WTC11 (cell line): Measurements from ENCODE around the gene ANKS6. TPM values are rescaled to one million over a fixed set of nuclear protein-coding genes. Genes with fewer than 3 reads are reported as not detected.

Experiments
- ATAC-seq: fragments of 200-7000 bp; cut with Tn5 transposase; 2 replicates; pipeline ENCODE4 v1.10.0; 2021; ENCODE audit warnings: mild to moderate bottlenecking, moderate library complexity
- CTCF ChIA-PET: fragments of 300-600 bp; sonication (Branson Sonifier 250); formaldehyde crosslinking; loops from one replicate; lab custom pipeline; 2021; ENCODE audit warnings: antibody characterized with exemption; lab: Charles Lee
- POLR2A ChIA-PET: fragments of 350-600 bp; sonication (Branson Sonifier 250); formaldehyde crosslinking; loops from one replicate; lab custom pipeline; 2021; ENCODE audit warnings: antibody characterized with exemption; lab: Charles Lee
- DNase-seq: peaks from one replicate; pipeline ENCODE4 v3.0.0; 2021; ENCODE audit warnings: low spot score
- H3K27ac Mint-ChIP-seq: 2 replicates; pipeline ENCODE4 v1.8.0; 2021; ENCODE audit warnings: mixed read lengths
- H3K27me3 Mint-ChIP-seq: 2 replicates; pipeline ENCODE4 v1.8.0; 2021; ENCODE audit warnings: low read depth, mild to moderate bottlenecking, moderate library complexity, mixed read lengths
- H3K36me3 Mint-ChIP-seq: 2 replicates; pipeline ENCODE4 v1.8.0; 2021; ENCODE audit warnings: mixed read lengths
- H3K4me1 Mint-ChIP-seq: 2 replicates; pipeline ENCODE4 v1.8.0; 2022; ENCODE audit warnings: mixed read lengths
- H3K4me3 Mint-ChIP-seq: 2 replicates; pipeline ENCODE4 v1.8.0; 2021; ENCODE audit warnings: mild to moderate bottlenecking, moderate library complexity, mixed read lengths
- H3K9me3 Mint-ChIP-seq: 2 replicates; pipeline ENCODE4 v1.8.0; 2021; ENCODE audit warnings: mixed read lengths
- CREM ChIP-seq: sonication (generic); formaldehyde crosslinking; IDR thresholded peaks from 2 replicates; pipeline ENCODE4 v1.8.1; 2022; ENCODE audit warnings: mild to moderate bottlenecking, missing genetic modification reagents, moderate library complexity
- CTCF ChIP-seq: fragments of 200-600 bp; IDR thresholded peaks from 2 replicates; pipeline ENCODE4 v1.8.0; 2022; ENCODE audit warnings: antibody characterized with exemption
- E2F1 ChIP-seq: sonication (generic); formaldehyde crosslinking; IDR thresholded peaks from 2 replicates; pipeline ENCODE4 v1.8.0; 2022; ENCODE audit warnings: mild to moderate bottlenecking, missing genetic modification reagents
- E2F5 ChIP-seq: sonication (generic); formaldehyde crosslinking; IDR thresholded peaks from 2 replicates; pipeline ENCODE4 v1.8.1; 2022; ENCODE audit warnings: mild to moderate bottlenecking, moderate library complexity, missing genetic modification reagents
- GTF2I ChIP-seq: fragments of 250-450 bp; sonication (Bioruptor Pico); conservative IDR thresholded peaks from 2 replicates; pipeline ENCODE4 v1.4.0; 2021; ENCODE audit warnings: mild to moderate bottlenecking
- HMGA2 ChIP-seq: fragments of 250-450 bp; sonication (Bioruptor Pico); IDR thresholded peaks from 2 replicates; pipeline ENCODE4 v1.4.0; 2021; ENCODE audit warnings: mild to moderate bottlenecking, moderate library complexity
- HMGXB4 ChIP-seq: sonication (generic); formaldehyde crosslinking; IDR thresholded peaks from 2 replicates; pipeline ENCODE4 v1.8.1; 2023; ENCODE audit warnings: mild to moderate bottlenecking, moderate library complexity, missing genetic modification reagents
- JAZF1 ChIP-seq: fragments of 250-450 bp; sonication (Bioruptor Pico); IDR thresholded peaks from 2 replicates; pipeline ENCODE4 v1.9.0; 2021; ENCODE audit warnings: moderate library complexity, mild to moderate bottlenecking, inconsistent platforms
- MYBL2 ChIP-seq: sonication (generic); formaldehyde crosslinking; IDR thresholded peaks from 2 replicates; pipeline ENCODE4 v1.8.1; 2023; ENCODE audit warnings: mild to moderate bottlenecking, moderate library complexity, missing genetic modification reagents
- NR1H2 ChIP-seq: sonication (generic); formaldehyde crosslinking; IDR thresholded peaks from 2 replicates; pipeline ENCODE4 v1.9.0; 2021; ENCODE audit warnings: mild to moderate bottlenecking, moderate library complexity, missing genetic modification reagents
- SMAD3 ChIP-seq: sonication (generic); formaldehyde crosslinking; IDR thresholded peaks from 2 replicates; pipeline ENCODE4 v1.8.0; 2022; ENCODE audit warnings: missing genetic modification reagents, mild to moderate bottlenecking, borderline replicate concordance
- STAT6 ChIP-seq: sonication (generic); formaldehyde crosslinking; conservative IDR thresholded peaks from 2 replicates; pipeline ENCODE4 v1.8.1; 2023; ENCODE audit warnings: mild to moderate bottlenecking, low read depth, missing genetic modification reagents, moderate library complexity
- TP53 ChIP-seq: sonication (generic); formaldehyde crosslinking; IDR thresholded peaks from 2 replicates; pipeline ENCODE4 v1.8.1; 2023; ENCODE audit warnings: mild to moderate bottlenecking, missing genetic modification reagents
- ZNF138 ChIP-seq: sonication (generic); formaldehyde crosslinking; conservative IDR thresholded peaks from 2 replicates; pipeline ENCODE4 v1.8.1; 2022; ENCODE audit warnings: mild to moderate bottlenecking, moderate library complexity, missing genetic modification reagents
- total RNA-seq: library from RNA; stranded (reverse); gene quantifications from 3 replicates; pipeline ENCODE4 v1.2.3, GENCODE V29; 2021

Gene ANKS6
- total RNA-seq, 1 experiment from 2014 or later: 65.1 TPM

- H3K27ac Mint-ChIP-seq: no peak overlapping the region
- CTCF ChIA-PET: interaction anchor here (1.3 to 2.9 kb wide), 5 partner anchors 17 to 166 kb away, joined by 3 to 13 read pairs (median 4); no protein-coding TSS in a partner anchor
- peak overlapping the region; percentile 77 for H3K4me3 Mint-ChIP-seq
- peaks cover 30% of the 10 kb centered on the region for H3K27me3 Mint-ChIP-seq
- no peak for DNase-seq
- ATAC-seq: no peak
- H3K36me3 Mint-ChIP-seq: no peaks in the 10 kb centered on the region; the same call in 1 of the 2 replicates
- TF ChIP-seq MYBL2 (CRISPR knock-in tag) (no peak), GTF2I (CRISPR knock-in tag) (no peak)
- H3K9me3 Mint-ChIP-seq: no peaks in the 10 kb centered on the region
- H3K4me1 Mint-ChIP-seq: peaks cover 32% of the 10 kb centered on the region
- POLR2A ChIA-PET: no interaction called here
Observed at GRCh38 chr9:98808875-98809274, 12.5 kb upstream of the ANKS6 start.

GRCh38 chr9:98808411-98808815 is 12.1 kb upstream of the ANKS6 start:
- TF ChIP-seq ZNF138 (CRISPR knock-in tag): no peak
- no peak for TF ChIP-seq NR1H2 (CRISPR knock-in tag)
- TF ChIP-seq JAZF1 (CRISPR knock-in tag): no peak
- no peak for TF ChIP-seq CTCF
- no peak for TF ChIP-seq HMGA2 (CRISPR knock-in tag)
- no peak for TF ChIP-seq SMAD3 (CRISPR knock-in tag)
- no peak for TF ChIP-seq E2F5 (CRISPR knock-in tag)
- Mint-ChIP-seq H3K27me3 (peaks cover 30% of the 10 kb centered on the region), H3K27ac (no peak overlapping the region), H3K4me1 (peaks cover 32% of the 10 kb centered on the region), H3K4me3 (peak overlapping the region; percentile 77), H3K9me3 (no peaks in the 10 kb centered on the region), H3K36me3 (no peaks in the 10 kb centered on the region; the same call in 1 of the 2 replicates)
- ATAC-seq (peak; percentile 11), DNase-seq (no peak)
- CTCF ChIA-PET: interaction anchor here (0.9 to 2.9 kb wide), 7 partner anchors 17 to 190 kb away, joined by 3 to 13 read pairs (median 4); no protein-coding TSS in a partner anchor
- POLR2A ChIA-PET: interaction anchor here (1.5 kb wide), 1 partner anchor 17 kb away, joined by 7 read pairs; no protein-coding TSS in a partner anchor

GRCh38 chr9:98807814-98808195 is 11.4 kb upstream of the ANKS6 start:
- POLR2A ChIA-PET: interaction anchor here (1.5 kb wide), 1 partner anchor 16 kb away, joined by 7 read pairs; no protein-coding TSS in a partner anchor

More at GRCh38 chr9:98807814-98808195, 11.4 kb upstream of the ANKS6 start:
- CTCF ChIA-PET: interaction anchor here (0.9 to 2.9 kb wide), 7 partner anchors 16 to 191 kb away, joined by 3 to 13 read pairs (median 4); no protein-coding TSS in a partner anchor
- Mint-ChIP-seq H3K4me1 (peaks cover 32% of the 10 kb centered on the region), H3K27ac (no peak overlapping the region), H3K4me3 (peak overlapping the region; percentile 77), H3K27me3 (peaks cover 30% of the 10 kb centered on the region), H3K36me3 (no peaks in the 10 kb centered on the region; the same call in 1 of the 2 replicates), H3K9me3 (no peaks in the 10 kb centered on the region)
- ATAC-seq (peak; percentile 38), DNase-seq (peak; percentile 26)
- 0 out of 2 replicates have a peak, but pooled peaks have one; percentile 9 for TF ChIP-seq TP53
- TF ChIP-seq CREM (CRISPR knock-in tag): no peak
- no peak for TF ChIP-seq STAT6 (CRISPR knock-in tag)
- TF ChIP-seq HMGXB4 (CRISPR knock-in tag): peak; percentile 52; the same call in 1 of the 2 replicates
- TF ChIP-seq E2F1 (CRISPR knock-in tag): no peak
